WI38 (cell line): ENCODE measurements around the gene PEX14.

ENCODE experiments used
- H3K4me3 ChIP-seq: 2 replicates; pipeline ENCODE4 v1.5.1; 2011; ENCODE audit warnings: low read depth, mild to moderate bottlenecking, control low read depth, low read length
- TF ChIP-seq, protein P1 (sequence below): IDR thresholded peaks from 2 replicates; pipeline ENCODE4 v1.5.1; 2012; ENCODE audit warnings: low read depth, mild to moderate bottlenecking, control low read depth, low read length

The PEX14 gene

DNA sequence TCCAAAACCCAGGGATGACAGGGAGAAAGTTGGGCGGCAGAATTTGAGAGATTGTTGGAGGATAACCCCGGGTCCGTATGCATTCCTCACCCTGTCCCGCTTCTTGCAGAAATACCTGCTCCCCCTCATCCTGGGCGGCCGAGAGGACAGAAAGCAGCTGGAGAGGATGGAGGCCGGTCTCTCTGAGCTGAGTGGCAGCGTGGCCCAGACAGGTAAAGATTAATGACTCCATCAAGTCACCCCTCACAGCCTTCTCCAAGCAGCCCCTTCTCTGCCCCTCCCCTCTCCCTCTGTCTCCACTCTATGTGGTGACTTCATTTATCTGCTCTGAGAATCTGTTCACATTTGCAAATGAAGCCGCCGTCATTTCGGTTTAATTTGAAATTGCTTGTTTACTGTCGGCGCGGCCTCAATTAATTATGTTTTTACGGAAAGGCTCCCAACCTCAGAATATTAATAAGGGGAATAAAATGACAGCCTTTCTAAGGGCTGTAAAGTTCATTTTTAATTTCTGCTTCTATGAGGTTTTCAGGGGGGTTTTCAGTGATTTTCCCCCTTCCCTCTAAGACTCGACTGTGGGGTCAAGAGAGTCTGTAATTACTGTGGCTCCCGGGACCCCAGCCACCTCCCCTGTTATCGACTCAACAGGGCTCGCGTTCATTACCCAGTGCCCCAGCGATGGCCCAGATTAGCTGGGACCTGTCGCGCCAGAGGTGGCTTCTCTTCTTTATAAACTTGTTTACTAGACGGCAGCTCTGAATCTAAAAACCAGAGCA lies 148.3 kb downstream of the PEX14 start:
- TF ChIP-seq, protein P1, sequence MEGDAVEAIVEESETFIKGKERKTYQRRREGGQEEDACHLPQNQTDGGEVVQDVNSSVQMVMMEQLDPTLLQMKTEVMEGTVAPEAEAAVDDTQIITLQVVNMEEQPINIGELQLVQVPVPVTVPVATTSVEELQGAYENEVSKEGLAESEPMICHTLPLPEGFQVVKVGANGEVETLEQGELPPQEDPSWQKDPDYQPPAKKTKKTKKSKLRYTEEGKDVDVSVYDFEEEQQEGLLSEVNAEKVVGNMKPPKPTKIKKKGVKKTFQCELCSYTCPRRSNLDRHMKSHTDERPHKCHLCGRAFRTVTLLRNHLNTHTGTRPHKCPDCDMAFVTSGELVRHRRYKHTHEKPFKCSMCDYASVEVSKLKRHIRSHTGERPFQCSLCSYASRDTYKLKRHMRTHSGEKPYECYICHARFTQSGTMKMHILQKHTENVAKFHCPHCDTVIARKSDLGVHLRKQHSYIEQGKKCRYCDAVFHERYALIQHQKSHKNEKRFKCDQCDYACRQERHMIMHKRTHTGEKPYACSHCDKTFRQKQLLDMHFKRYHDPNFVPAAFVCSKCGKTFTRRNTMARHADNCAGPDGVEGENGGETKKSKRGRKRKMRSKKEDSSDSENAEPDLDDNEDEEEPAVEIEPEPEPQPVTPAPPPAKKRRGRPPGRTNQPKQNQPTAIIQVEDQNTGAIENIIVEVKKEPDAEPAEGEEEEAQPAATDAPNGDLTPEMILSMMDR, result no peak
- no peak overlapping the region for H3K4me3 ChIP-seq

DNA sequence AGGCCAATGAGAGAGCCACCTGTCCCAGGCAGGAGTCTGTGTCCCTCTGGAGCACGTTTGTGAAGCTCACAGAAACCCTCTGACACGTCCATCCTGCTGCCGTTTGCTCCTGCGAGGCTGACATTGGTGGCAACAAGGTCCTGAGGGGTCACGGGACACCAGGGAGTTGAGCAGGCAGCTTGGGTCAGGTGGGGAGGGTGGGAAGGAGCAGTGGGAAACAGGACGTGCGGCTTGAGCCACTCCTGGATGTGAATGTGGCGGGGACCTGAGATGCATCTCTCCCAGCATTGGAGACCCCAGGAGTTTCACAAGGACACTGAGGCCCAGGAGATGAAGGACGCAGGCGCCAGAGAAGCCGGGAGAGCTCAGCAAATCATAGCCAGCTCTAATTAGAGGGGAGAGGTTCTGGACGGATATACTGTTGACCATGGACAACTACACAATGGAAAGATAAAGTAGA lies 149.0 kb downstream of the PEX14 start:
- TF ChIP-seq, protein P1, result no peak
- no peak overlapping the region for H3K4me3 ChIP-seq

DNA sequence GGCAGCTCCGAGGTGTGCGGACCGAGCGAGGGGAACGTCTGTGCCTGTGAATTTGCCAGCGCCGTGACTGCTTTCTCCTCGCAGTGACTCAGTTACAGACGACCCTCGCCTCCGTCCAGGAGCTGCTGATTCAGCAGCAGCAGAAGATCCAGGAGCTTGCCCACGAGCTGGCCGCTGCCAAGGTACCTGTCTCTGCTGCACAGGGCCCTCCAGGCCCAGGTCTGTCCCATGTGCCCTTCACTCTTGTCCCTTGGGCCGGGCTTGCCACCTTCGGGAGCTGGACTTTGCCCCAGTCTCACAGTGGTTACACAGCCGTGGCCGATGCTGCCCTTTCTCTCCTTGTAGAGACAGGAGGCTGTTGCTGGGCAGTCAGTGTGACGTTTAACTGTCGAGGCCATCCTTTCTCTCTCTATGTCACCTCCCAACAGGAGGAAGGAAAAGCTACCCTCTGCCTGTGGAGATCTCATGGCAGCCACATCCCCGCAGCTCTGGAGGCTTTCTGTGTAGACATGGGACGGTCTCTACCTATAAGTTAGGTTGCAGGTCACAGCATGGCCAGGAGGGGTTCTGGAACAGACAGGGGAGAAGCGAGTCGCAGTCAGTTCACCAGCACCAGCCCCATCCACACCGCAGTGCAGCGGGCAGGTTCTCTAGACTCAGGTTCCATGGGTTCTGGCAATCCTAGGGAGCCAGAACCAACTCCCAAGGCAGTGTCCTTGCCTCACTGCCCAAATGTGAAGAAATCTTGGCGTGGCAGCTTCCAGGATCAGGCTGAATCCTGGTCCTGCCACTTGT lies 149.7 kb downstream of the PEX14 start:
- TF ChIP-seq, protein P1, result no peak
- no peak overlapping the region for H3K4me3 ChIP-seq

DNA sequence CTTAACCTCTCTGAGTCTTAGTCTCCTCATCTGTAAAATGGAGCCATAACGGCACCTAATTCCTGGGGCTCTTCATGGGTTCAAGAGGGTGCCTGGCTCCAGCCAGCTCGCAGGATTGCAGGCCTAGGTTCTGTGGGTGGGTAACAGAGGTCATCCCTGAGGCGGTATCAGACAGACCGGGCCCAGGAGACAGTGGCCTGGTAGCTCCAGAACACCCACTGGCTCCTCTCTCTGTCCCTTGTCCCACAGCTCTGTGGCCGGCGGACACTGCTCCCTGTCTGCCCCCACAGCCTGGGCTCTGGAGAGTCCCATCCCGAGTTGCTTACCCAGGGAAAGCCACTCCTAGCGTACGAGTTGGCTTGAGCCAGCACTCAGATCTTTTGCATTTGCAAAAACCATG lies 150.3 kb downstream of the PEX14 start:
- TF ChIP-seq, protein P1, result no peak
- no peak overlapping the region for H3K4me3 ChIP-seq

- H3K4me3 ChIP-seq, result no peak overlapping the region
- TF ChIP-seq, protein P1, result no peak
Measured at GRCh38 chr1:10625554-10625953, 150.8 kb downstream of the PEX14 start.

DNA sequence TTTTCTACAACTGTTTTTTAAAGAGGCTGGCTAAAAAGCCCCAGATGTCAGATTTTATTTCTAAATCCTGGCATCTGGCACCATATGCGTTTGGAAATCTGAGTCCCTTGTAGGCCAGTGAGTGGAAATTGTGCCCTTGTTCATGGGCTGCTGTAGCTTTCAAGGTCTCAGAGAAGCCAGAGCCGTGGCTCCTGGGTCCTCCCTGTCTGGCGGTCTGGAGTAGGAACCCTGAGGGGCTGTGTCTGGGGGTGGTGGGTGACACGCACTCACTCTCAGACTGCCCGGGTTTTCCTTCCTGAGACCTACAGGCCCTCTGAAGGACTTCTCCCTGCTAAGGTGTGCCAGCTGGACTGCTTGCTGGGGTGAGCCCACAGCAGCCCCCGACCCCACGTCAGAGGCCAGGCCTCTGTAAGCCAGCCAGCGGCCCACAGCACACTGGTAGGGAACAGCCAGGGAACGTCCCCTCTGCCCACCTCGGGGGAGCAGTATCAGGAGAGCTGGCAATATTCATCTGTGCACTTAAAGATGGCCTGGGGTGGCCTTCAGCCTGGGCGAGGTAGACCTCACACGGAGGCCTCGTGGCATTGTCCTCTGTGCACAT lies 151.5 kb downstream of the PEX14 start:
- TF ChIP-seq, protein P1, result no peak
- H3K4me3 ChIP-seq, result no peak overlapping the region
